Activated gamma-delta T cell treated with anti-CD3 and anti-CD28 coated beads, Interleukin-2, amount 50 U/mL, for 16 hours (primary cell): ENCODE results near the gene TFR2.

Experiments used
- DNase-seq: peaks from one replicate; pipeline ENCODE4 v3.0.0-alpha.2; 2020; ENCODE audit warnings: low read depth

TFR2 gene

GRCh38 chr7:100572281-100572948, 68.9 kb downstream of the TFR2 start:
- DNase-seq: no peak

- no peak for DNase-seq
Measured at GRCh38 chr7:100571829-100572116, 69.6 kb downstream of the TFR2 start.

- DNase-seq: no peak
Measured at GRCh38 chr7:100570954-100571828, 70.2 kb downstream of the TFR2 start.
